CD14-positive monocyte (primary cell): Measurements from ENCODE around the gene CDHR5. TPM values are rescaled to one million over a fixed set of nuclear protein-coding genes. Genes with fewer than 3 reads are reported as not detected.

Experiments
- DNase-seq, 3 donors: peaks; one replicate each; pipeline ENCODE4 v3.0.0-alpha.2; 2011 to 2022
- H2AFZ ChIP-seq: 2 replicates; pipeline ENCODE4 v1.6.0; 2012; ENCODE audit warnings: mild to moderate bottlenecking, low read depth, low read length, inconsistent platforms; ENCODE audit not compliant: insufficient read depth, poor library complexity, severe bottlenecking
- H3K27ac ChIP-seq, 2 donors: 1 replicate in 1 of 2; 2 replicates in 1 of 2; pipeline ENCODE4 v1.5.1; 2012 to 2013; ENCODE audit warnings: low read length in 2 of 2, control low read depth in 1 of 2, inconsistent platforms in 1 of 2, low read depth in 1 of 2, mild to moderate bottlenecking in 1 of 2
- H3K27me3 ChIP-seq, 2 donors: one replicate each; pipeline versions ENCODE4 v1.6.0 to v1.6.1; 2011 to 2013; ENCODE audit warnings: low read length in 2 of 2; ENCODE audit not compliant: control insufficient read depth in 2 of 2, insufficient read depth in 2 of 2
- H3K36me3 ChIP-seq, 2 donors: replicated peaks in 1 of 2; 1 replicate in 1 of 2; 2 replicates in 1 of 2; pipeline versions ENCODE4 v1.5.1 to v1.6.1; 2012 to 2013; ENCODE audit warnings: low read length in 2 of 2, control low read depth in 1 of 2, inconsistent platforms in 1 of 2, mild to moderate bottlenecking in 1 of 2; ENCODE audit not compliant: insufficient read depth in 2 of 2, control insufficient read depth in 1 of 2
- H3K4me1 ChIP-seq, 2 donors: 1 replicate in 1 of 2; 2 replicates in 1 of 2; pipeline versions ENCODE4 v1.5.1 to v1.6.1; 2012 to 2013; ENCODE audit warnings: low read length in 2 of 2, control low read depth in 1 of 2, inconsistent platforms in 1 of 2, mild to moderate bottlenecking in 1 of 2, moderate library complexity in 1 of 2; ENCODE audit not compliant: insufficient read depth in 2 of 2, control insufficient read depth in 1 of 2
- H3K4me2 ChIP-seq: replicated peaks from 2 replicates; pipeline ENCODE3; 2012; ENCODE audit warnings: low read length, moderate library complexity, mild to moderate bottlenecking; ENCODE audit not compliant: poor library complexity, severe bottlenecking; ENCODE audit errors: extremely low read depth
- H3K4me3 ChIP-seq, 3 experiments: fragments of 200-600 bp in 1 of 3; sonication (generic) in 1 of 3; replicated peaks in 1 of 3; 1 replicate in 2 of 3; 2 replicates in 1 of 3; pipeline ENCODE4 v1.5.1; 2011 to 2013; ENCODE audit warnings: low read length in 3 of 3, mild to moderate bottlenecking in 3 of 3, control low read depth in 2 of 3, low read depth in 2 of 3, inconsistent platforms in 1 of 3, moderate library complexity in 1 of 3
- H3K79me2 ChIP-seq: 2 replicates; pipeline ENCODE4 v1.6.0; 2012; ENCODE audit warnings: mild to moderate bottlenecking, control low read depth, inconsistent platforms, low read length, moderate library complexity; ENCODE audit not compliant: insufficient read depth
- H3K9ac ChIP-seq: 2 replicates; pipeline ENCODE4 v1.6.0; 2017; ENCODE audit warnings: low read length, mild to moderate bottlenecking; ENCODE audit not compliant: insufficient read depth, poor library complexity, severe bottlenecking
- H3K9me3 ChIP-seq, 2 donors: replicated peaks in 1 of 2; 1 replicate in 1 of 2; 2 replicates in 1 of 2; pipeline versions ENCODE4 v1.5.1 to v1.6.1; 2012 to 2013; ENCODE audit warnings: low read length in 2 of 2, control low read depth in 1 of 2; ENCODE audit not compliant: control insufficient read depth in 1 of 2, insufficient read depth in 1 of 2
- H4K20me1 ChIP-seq: 2 replicates; pipeline ENCODE4 v1.6.0; 2012; ENCODE audit warnings: mild to moderate bottlenecking, low read length, control low read depth, moderate library complexity; ENCODE audit not compliant: insufficient read depth
- H3K27ac Mint-ChIP-seq, 7 donors: one replicate each; pipeline ENCODE4 v1.8.0; 2020; ENCODE audit warnings: mild to moderate bottlenecking in 7 of 7, mixed read lengths in 7 of 7, moderate library complexity in 6 of 7, inconsistent platforms in 2 of 7
- H3K27me3 Mint-ChIP-seq, 3 donors: one replicate each; pipeline ENCODE4 v1.8.0; 2021 to 2022; ENCODE audit warnings: low read depth in 3 of 3, mild to moderate bottlenecking in 3 of 3, mixed read lengths in 3 of 3, moderate library complexity in 3 of 3, inconsistent platforms in 1 of 3
- H3K36me3 Mint-ChIP-seq, 2 donors: one replicate each; pipeline ENCODE4 v1.8.0; 2020; ENCODE audit warnings: mixed read lengths in 2 of 2, inconsistent platforms in 1 of 2, mild to moderate bottlenecking in 1 of 2
- H3K4me1 Mint-ChIP-seq: one replicate; pipeline ENCODE4 v1.8.0; 2020; ENCODE audit warnings: mild to moderate bottlenecking, mixed read lengths
- H3K4me3 Mint-ChIP-seq, 2 donors: one replicate each; pipeline ENCODE4 v1.8.0; 2020; ENCODE audit warnings: mild to moderate bottlenecking in 2 of 2, mixed read lengths in 2 of 2, moderate library complexity in 1 of 2
- H3K9me3 Mint-ChIP-seq, 7 donors: one replicate each; pipeline ENCODE4 v1.8.0; 2020 to 2022; ENCODE audit warnings: mixed read lengths in 7 of 7, mild to moderate bottlenecking in 6 of 7, moderate library complexity in 6 of 7, inconsistent platforms in 2 of 7
- CTCF ChIP-seq: fragments of 200-600 bp; IDR thresholded peaks from one replicate; pipeline ENCODE4 v1.8.0; 2022; ENCODE audit warnings: antibody characterized with exemption, mild to moderate bottlenecking
- WGBS: methylation state at CpG from one replicate; pipeline ENCODE4 v1.1.5; 2013; ENCODE audit warnings: missing lambda C conversion rate; ENCODE audit not compliant: insufficient coverage; 5-methylcytosine and 5-hydroxymethylcytosine counted together
- intact Hi-C, 2 donors: fragments of 100-400 bp; cut with micrococcal nuclease; formaldehyde crosslinking; loops; one replicate each; pipeline versions ENCODE4 v1.15.0 to v1.15.1; 2023
- polyA plus RNA-seq, 3 donors: library from polyadenylated mRNA; depleted of rRNA in 1 of 3; unstranded in 2 of 3; stranded (reverse) in 1 of 3; fragments of 300-500 nt in 2 of 3; fragments of >200 nt in 1 of 3; fragmentation: Illumina TruSeq in 2 of 3; gene quantifications; 1 replicate in 2 of 3; 2 replicates in 1 of 3; pipeline ENCODE4 v1.2.3, GENCODE V29; 2012 to 2021

The CDHR5 gene
- polyA plus RNA-seq, 3 donors: 0.18 to 0.43 (median 0.18) TPM

- Histone ChIP-seq H3K4me2 (no peak overlapping the region), H4K20me1 (peaks cover 64% of the 10 kb centered on the region), H2AFZ (no peak overlapping the region), H3K4me3 (no peak overlapping the region), H3K4me1 (peaks cover 23 to 24% of the 10 kb centered on the region in 2 donors), H3K27me3 (no peaks in the 10 kb centered on the region), H3K9ac (no peak overlapping the region), H3K79me2 (peaks cover 27% of the 10 kb centered on the region), H3K36me3 (peaks cover 61 to 86% of the 10 kb centered on the region in 2 donors), H3K9me3 (no peaks in the 10 kb centered on the region), H3K27ac (peak overlapping the region in 1 of 2 donors; percentile 82)
- TF ChIP-seq CTCF: no peak
- peaks cover 0 to 2% (median 0%) of the 10 kb centered on the region in 3 donors for H3K27me3 Mint-ChIP-seq
- peak overlapping the region in 1 of 7 donors; percentile 97 for H3K27ac Mint-ChIP-seq
- peaks cover 74 to 85% of the 10 kb centered on the region in 2 donors for H3K36me3 Mint-ChIP-seq
- 95% methylated on average over 26 of the region's 26 CpGs for WGBS
- peaks cover 25% of the 10 kb centered on the region for H3K4me1 Mint-ChIP-seq
- DNase-seq: no peak
- no peaks in the 10 kb centered on the region for H3K9me3 Mint-ChIP-seq
- intact Hi-C loops: no loop called here
- no peak overlapping the region for H3K4me3 Mint-ChIP-seq
These were observed 35.0 kb downstream of the CDHR5 start for GRCh38 chr11:589798-590197.

GRCh38 chr11:587978-588380, 36.8 kb downstream of the CDHR5 start:
- Histone ChIP-seq H3K27me3 (no peaks in the 10 kb centered on the region), H4K20me1 (peaks cover 66% of the 10 kb centered on the region), H3K9ac (no peak overlapping the region), H3K4me1 (peaks cover 23 to 24% of the 10 kb centered on the region in 2 donors), H3K4me2 (peak overlapping the region; percentile 22), H2AFZ (peak overlapping the region; percentile 35), H3K79me2 (peaks cover 42% of the 10 kb centered on the region), H3K27ac (peak overlapping the region; percentile 74 to 82), H3K36me3 (peaks cover 57 to 82% of the 10 kb centered on the region in 2 donors), H3K4me3 (peak overlapping the region in 1 of 3 experiments; percentile 28), H3K9me3 (no peaks in the 10 kb centered on the region)
- TF ChIP-seq CTCF: no peak
- intact Hi-C loops: no loop called here
- H3K36me3 Mint-ChIP-seq: peaks cover 70 to 87% of the 10 kb centered on the region in 2 donors
- WGBS: 0% methylated on average over 5 of the region's 6 CpGs
- peak overlapping the region in 1 of 2 donors; percentile 71 for H3K4me3 Mint-ChIP-seq
- H3K9me3 Mint-ChIP-seq: no peaks in the 10 kb centered on the region
- H3K4me1 Mint-ChIP-seq: peaks cover 25% of the 10 kb centered on the region
- H3K27me3 Mint-ChIP-seq: peaks cover 0 to 2% (median 0%) of the 10 kb centered on the region in 3 donors
- peak overlapping the region; percentile 94 to 97 (median 95) for H3K27ac Mint-ChIP-seq
- DNase-seq: peak; percentile 94 to 99 (median 96)
